Heart left ventricle (tissue), 13 donors: ENCODE data around the gene TRIM15.
"Not testable (repeated sequence)": the region's sequence is repeated elsewhere in the genome, so short reads cannot be mapped to it uniquely, and the experiment has no call there.

Experiments used
- POLR2A ChIP-seq, 2 donors: fragments of 450-650 bp; IDR thresholded peaks; one replicate each; pipeline ENCODE4 v1.6.1; 2017; ENCODE audit warnings: antibody characterized with exemption in 2 of 2, mild to moderate bottlenecking in 2 of 2, moderate library complexity in 2 of 2
- TF ChIP-seq, protein P1 (sequence below), 12 donors: fragments of 200-600 bp; sonication (generic) in 4 of 12; IDR thresholded peaks; one replicate each; pipeline versions ENCODE4 v1.5.0 to v1.8.0; 2018 to 2022; ENCODE audit warnings: antibody characterized with exemption in 12 of 12, mild to moderate bottlenecking in 5 of 12
- donor health status: ischemic (EF 13 %, LVEDD 7.1; RV severe dilation, severe dysfunction).
- donor health status: DM: no; HTN: yes; CAD: no.
- donor health status: DM: no; HTN: no; CAD: no.
- donor health status: ischemic (EF 25% LVEDD 6.9; RV normal size, moderate dysfunction).
- donor health status: ischemic (EF 25% LVEDD 5.7; RV mildly dilated, moderate dysfunction).
- donor health status: ischemic (EF 35%, LVEDD 5.7; RV mildly dilated, moderate dysfunction).
- donor health status: nonischemic (EF 11% LVEDD 7.7; RV severe dilation, severe dysfunction).
- donor health status: DM: yes; HTN: yes; CAD: no.
- donor health status: PGD.
- donor health status: ischemic (EF 29% LVEDD 5.4; RV normal size, mild dysfunction).
- donor health status: nonischemic (EF 23%, LVEDD 6.1; RV moderate dilation, normal function).

DNA sequence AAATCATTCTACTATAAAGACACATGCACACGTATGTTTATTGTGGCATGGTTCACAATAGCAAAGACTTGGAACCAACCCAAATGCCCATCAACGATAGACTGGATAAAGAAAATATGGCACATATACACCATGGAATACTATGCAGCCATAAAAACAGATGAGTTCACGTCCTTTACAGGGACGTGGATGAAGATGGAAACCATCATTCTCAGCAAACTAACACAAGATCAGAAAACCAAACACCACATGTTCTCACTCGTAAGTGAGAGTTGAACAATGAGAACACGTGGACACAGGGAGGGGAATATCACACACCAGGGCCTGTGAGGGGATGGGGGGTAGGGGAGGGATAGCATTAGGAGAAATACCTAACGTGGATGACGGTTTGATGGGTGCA is 23.1 kb upstream of the TRIM15 start:
- TF ChIP-seq, protein P1, sequence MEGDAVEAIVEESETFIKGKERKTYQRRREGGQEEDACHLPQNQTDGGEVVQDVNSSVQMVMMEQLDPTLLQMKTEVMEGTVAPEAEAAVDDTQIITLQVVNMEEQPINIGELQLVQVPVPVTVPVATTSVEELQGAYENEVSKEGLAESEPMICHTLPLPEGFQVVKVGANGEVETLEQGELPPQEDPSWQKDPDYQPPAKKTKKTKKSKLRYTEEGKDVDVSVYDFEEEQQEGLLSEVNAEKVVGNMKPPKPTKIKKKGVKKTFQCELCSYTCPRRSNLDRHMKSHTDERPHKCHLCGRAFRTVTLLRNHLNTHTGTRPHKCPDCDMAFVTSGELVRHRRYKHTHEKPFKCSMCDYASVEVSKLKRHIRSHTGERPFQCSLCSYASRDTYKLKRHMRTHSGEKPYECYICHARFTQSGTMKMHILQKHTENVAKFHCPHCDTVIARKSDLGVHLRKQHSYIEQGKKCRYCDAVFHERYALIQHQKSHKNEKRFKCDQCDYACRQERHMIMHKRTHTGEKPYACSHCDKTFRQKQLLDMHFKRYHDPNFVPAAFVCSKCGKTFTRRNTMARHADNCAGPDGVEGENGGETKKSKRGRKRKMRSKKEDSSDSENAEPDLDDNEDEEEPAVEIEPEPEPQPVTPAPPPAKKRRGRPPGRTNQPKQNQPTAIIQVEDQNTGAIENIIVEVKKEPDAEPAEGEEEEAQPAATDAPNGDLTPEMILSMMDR (IDR thresholded peaks at IDR 0.05), result not testable (repeated sequence)
- not testable (repeated sequence) for TF ChIP-seq POLR2A (IDR thresholded peaks at IDR 0.05)
